Measurements from ENCODE around the gene ARHGEF4. TPM values are rescaled to one million over a fixed set of nuclear protein-coding genes. Genes with fewer than 3 reads are reported as not detected.
"Not testable (repeated sequence)": the region's sequence is repeated elsewhere in the genome, so short reads cannot be mapped to it uniquely, and the experiment has no call there.

Gene ARHGEF4
- total RNA-seq, 1 donor from 2014 or later: 9.4 TPM

GRCh38 chr2:130882111-130882690 is 45.5 kb downstream of the ARHGEF4 start:
- DNase-seq (ENCODE audit: low spot score): peak; percentile 67

GRCh38 chr2:130882991-130883390 is 46.3 kb downstream of the ARHGEF4 start:
- DNase-seq (ENCODE audit: low spot score): peak; percentile 60

- DNase-seq (ENCODE audit: low spot score): no peak
These were observed 46.8 kb downstream of the ARHGEF4 start for GRCh38 chr2:130883496-130883895.

- no peak for DNase-seq (ENCODE audit: low spot score)
These were observed 47.3 kb downstream of the ARHGEF4 start for GRCh38 chr2:130884013-130884412.

GRCh38 chr2:130884503-130884902 is 47.8 kb downstream of the ARHGEF4 start:
- no peak for DNase-seq (ENCODE audit: low spot score)

GRCh38 chr2:130887643-130888042 is 50.9 kb downstream of the ARHGEF4 start:
- DNase-seq (ENCODE audit: low spot score): peak; percentile 64

- no peak for DNase-seq (ENCODE audit: low spot score)
These were observed 54.4 kb downstream of the ARHGEF4 start for GRCh38 chr2:130890941-130891669.

GRCh38 chr2:130891966-130892365 is 55.3 kb downstream of the ARHGEF4 start:
- DNase-seq (ENCODE audit: low spot score): no peak

GRCh38 chr2:130892793-130893785 is 56.4 kb downstream of the ARHGEF4 start:
- peak; percentile 60 for DNase-seq (ENCODE audit: low spot score)

- DNase-seq (ENCODE audit: low spot score): no peak
These were observed 57.7 kb downstream of the ARHGEF4 start for GRCh38 chr2:130894326-130894942.

- no peak for DNase-seq (ENCODE audit: low spot score)
These were observed 60.1 kb downstream of the ARHGEF4 start for GRCh38 chr2:130896813-130897212.

- no peak for DNase-seq (ENCODE audit: low spot score)
These were observed 61.8 kb downstream of the ARHGEF4 start for GRCh38 chr2:130898553-130898952.

GRCh38 chr2:130899306-130899705 is 62.6 kb downstream of the ARHGEF4 start:
- DNase-seq (ENCODE audit: low spot score): no peak

GRCh38 chr2:130901061-130901460 is 64.3 kb downstream of the ARHGEF4 start:
- no peak for DNase-seq (ENCODE audit: low spot score)

- not testable (repeated sequence) for DNase-seq (ENCODE audit: low spot score)
These were observed 64.9 kb downstream of the ARHGEF4 start for GRCh38 chr2:130901626-130902025.

- DNase-seq (ENCODE audit: low spot score): no peak
These were observed 72.1 kb downstream of the ARHGEF4 start for GRCh38 chr2:130908832-130909231.

GRCh38 chr2:130910931-130911330 is 74.2 kb downstream of the ARHGEF4 start:
- no peak for DNase-seq (ENCODE audit: low spot score)

- no peak for DNase-seq (ENCODE audit: low spot score)
These were observed 74.8 kb downstream of the ARHGEF4 start for GRCh38 chr2:130911482-130911881.

- DNase-seq (ENCODE audit: low spot score): no peak
These were observed 75.3 kb downstream of the ARHGEF4 start for GRCh38 chr2:130911996-130912395.

- DNase-seq (ENCODE audit: low spot score): no peak
These were observed 75.8 kb downstream of the ARHGEF4 start for GRCh38 chr2:130912471-130912870.

- no peak for DNase-seq (ENCODE audit: low spot score)
These were observed 77.2 kb downstream of the ARHGEF4 start for GRCh38 chr2:130913891-130914290.

Data from mesenteric fat pad (tissue), 1 donor.